ENCODE results near the gene RAI1. TPM values are rescaled to one million over a fixed set of nuclear protein-coding genes. Genes with fewer than 3 reads are reported as not detected.

Gene RAI1
- total and polyA plus RNA-seq, 2 of the 8 experiments (the other 6 are each of a cell fraction or from before 2014, with no cell fraction given) = 0.39 to 1.2 TPM

- TF ChIP-seq CHD7 (IDR thresholded peaks at IDR 0.05; ENCODE audit: insufficient replicate concordance, low read length) (no peak), ATF3 (IDR thresholded peaks at IDR 0.05; ENCODE audit: insufficient read depth, low read depth, low read length) (no peak)
These were observed 130.3 kb downstream of the RAI1 start (continued) for GRCh38 chr17:17811381-17812210.

Measured in H1 (cell line).